OCI-LY3 (cell line): Measurements from ENCODE around the gene NUDT6.

Experiments
- H2AFZ ChIP-seq: fragments of 200-600, 300-600 bp; shearing (Covaris generic); 2 replicates; pipeline ENCODE4 v1.6.0; 2014; ENCODE audit warnings: antibody characterized with exemption, low read depth, low read length
- H3K27ac ChIP-seq: fragments of 200-600, 300-600 bp; sonication (generic); 2 replicates; pipeline ENCODE4 v1.5.1; 2014; ENCODE audit warnings: mild to moderate bottlenecking, low read length, moderate library complexity, mixed read lengths
- H3K27me3 ChIP-seq: fragments of 200-600, 300-600 bp; sonication (generic); 2 replicates; pipeline ENCODE4 v1.6.1; 2014; ENCODE audit warnings: low read depth, low read length, mixed read lengths
- H3K36me3 ChIP-seq: fragments of 200-600, 300-600 bp; sonication (generic); replicated peaks from 2 replicates; pipeline ENCODE3; 2014; ENCODE audit warnings: low read depth, low read length, mixed read lengths
- H3K4me1 ChIP-seq: fragments of 300-600, 200-600 bp; sonication (generic); 2 replicates; pipeline ENCODE4 v1.6.1; 2014; ENCODE audit warnings: low read length, mixed read lengths
- H3K4me2 ChIP-seq: fragments of 200-600, 300-600 bp; sonication (generic); 2 replicates; pipeline ENCODE4 v1.6.1; 2014; ENCODE audit warnings: low read length, mixed read lengths
- H3K4me3 ChIP-seq: fragments of 300-600, 200-600 bp; sonication (generic); 2 replicates; pipeline ENCODE4 v1.5.1; 2014; ENCODE audit warnings: antibody characterized with exemption, mild to moderate bottlenecking, low read length, moderate library complexity
- H3K79me2 ChIP-seq: fragments of 300-600, 200-600 bp; shearing (Covaris generic); 2 replicates; pipeline ENCODE4 v1.6.1; 2014; ENCODE audit warnings: mild to moderate bottlenecking, low read length, mixed read lengths
- H3K9ac ChIP-seq: fragments of 300-600, 200-600 bp; shearing (Covaris generic); 2 replicates; pipeline ENCODE4 v1.6.0; 2014; ENCODE audit warnings: mild to moderate bottlenecking, low read length, moderate library complexity
- H3K9me3 ChIP-seq: fragments of 200-600, 300-600 bp; shearing (Covaris generic); 2 replicates; pipeline ENCODE4 v1.6.1; 2014; ENCODE audit warnings: low read length, mixed read lengths; ENCODE audit not compliant: insufficient read depth
- H4K20me1 ChIP-seq: fragments of 200-600, 300-600 bp; sonication (generic); 2 replicates; pipeline ENCODE4 v1.6.1; 2016; ENCODE audit warnings: low read length, mixed read lengths; ENCODE audit not compliant: insufficient read depth
- TF ChIP-seq, protein P1 (sequence below): fragments of 200-600, 300-600 bp; sonication (generic); IDR thresholded peaks from 2 replicates; pipeline ENCODE4 v1.5.1; 2014; ENCODE audit warnings: antibody characterized with exemption, low read length, low read depth

The NUDT6 gene

DNA sequence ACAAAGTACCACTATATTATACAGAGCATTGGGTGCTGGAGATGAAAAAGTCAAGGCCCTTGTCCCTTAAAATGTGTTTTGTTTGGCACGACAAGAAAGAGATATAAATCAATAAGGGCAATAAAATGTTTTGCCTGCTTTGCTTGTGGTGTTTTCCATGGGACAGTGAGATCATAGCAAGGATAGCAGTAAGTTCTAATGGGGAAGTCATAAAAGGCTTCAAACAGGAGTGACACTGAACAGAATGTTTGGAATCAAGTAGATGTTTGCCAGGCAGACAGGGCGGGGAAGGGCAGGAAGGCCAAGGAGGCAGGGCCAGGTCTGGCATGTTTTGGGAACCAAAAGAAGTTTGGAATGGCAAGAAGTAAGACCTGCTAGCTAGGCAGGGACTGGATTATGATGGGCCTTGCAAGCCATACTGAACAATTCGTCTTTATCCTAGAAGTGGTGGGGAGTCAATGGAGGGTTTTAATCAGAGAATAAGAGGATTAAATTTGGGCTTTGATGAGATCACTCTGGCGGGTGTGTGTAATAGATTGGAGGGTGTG, 79.3 kb downstream of the NUDT6 start:
- no peaks in the 10 kb centered on the region for H3K27me3 ChIP-seq
- TF ChIP-seq, protein P1, sequence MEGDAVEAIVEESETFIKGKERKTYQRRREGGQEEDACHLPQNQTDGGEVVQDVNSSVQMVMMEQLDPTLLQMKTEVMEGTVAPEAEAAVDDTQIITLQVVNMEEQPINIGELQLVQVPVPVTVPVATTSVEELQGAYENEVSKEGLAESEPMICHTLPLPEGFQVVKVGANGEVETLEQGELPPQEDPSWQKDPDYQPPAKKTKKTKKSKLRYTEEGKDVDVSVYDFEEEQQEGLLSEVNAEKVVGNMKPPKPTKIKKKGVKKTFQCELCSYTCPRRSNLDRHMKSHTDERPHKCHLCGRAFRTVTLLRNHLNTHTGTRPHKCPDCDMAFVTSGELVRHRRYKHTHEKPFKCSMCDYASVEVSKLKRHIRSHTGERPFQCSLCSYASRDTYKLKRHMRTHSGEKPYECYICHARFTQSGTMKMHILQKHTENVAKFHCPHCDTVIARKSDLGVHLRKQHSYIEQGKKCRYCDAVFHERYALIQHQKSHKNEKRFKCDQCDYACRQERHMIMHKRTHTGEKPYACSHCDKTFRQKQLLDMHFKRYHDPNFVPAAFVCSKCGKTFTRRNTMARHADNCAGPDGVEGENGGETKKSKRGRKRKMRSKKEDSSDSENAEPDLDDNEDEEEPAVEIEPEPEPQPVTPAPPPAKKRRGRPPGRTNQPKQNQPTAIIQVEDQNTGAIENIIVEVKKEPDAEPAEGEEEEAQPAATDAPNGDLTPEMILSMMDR, result no peak
- no peaks in the 10 kb centered on the region for H4K20me1 ChIP-seq
- no peak overlapping the region for H3K4me3 ChIP-seq
- H3K4me2 ChIP-seq, result no peak overlapping the region
- H3K27ac ChIP-seq, result no peak overlapping the region
- no peak overlapping the region for H2AFZ ChIP-seq
- peaks cover 23% of the 10 kb centered on the region for H3K79me2 ChIP-seq
- H3K9ac ChIP-seq, result no peak overlapping the region
- peaks cover 6% of the 10 kb centered on the region; the same call in 1 of the 2 replicates for H3K4me1 ChIP-seq
- H3K36me3 ChIP-seq, result peaks cover 14% of the 10 kb centered on the region
- no peaks in the 10 kb centered on the region for H3K9me3 ChIP-seq
